Left kidney (tissue), 8 donors: Measurements from ENCODE around the gene APBB1. TPM values are rescaled to one million over a fixed set of nuclear protein-coding genes. Genes with fewer than 3 reads are reported as not detected.

Experiments used
- DNase-seq: peaks from one replicate; pipeline ENCODE4 v3.0.0-alpha.2; 2013
- long read RNA-seq, 8 donors: transcript quantifications; one replicate each; lab custom pipeline, GENCODE V29; 2026
- polyA plus RNA-seq: library from polyadenylated mRNA; unstranded; fragments of 120-200 nt; gene quantifications from one replicate; pipeline ENCODE4 v1.2.1, GENCODE V29; 2013; ENCODE audit not compliant: insufficient read length

APBB1 gene
- 55.3 TPM for polyA plus RNA-seq
- long read RNA-seq, donor 1, transcript APBB1-201 (14 exons, 2,636 nt), result major isoform, 12 of 29 reads
- long read RNA-seq, donor 1, partial matches to known transcripts, result 11 of 29 reads
- long read RNA-seq, donor 1, other reads (novel, unspliced or antisense), result 0 of 29 reads
- long read RNA-seq, donor 2, transcript APBB1-201 (14 exons, 2,636 nt), result major isoform, 10 of 11 reads
- long read RNA-seq, donor 2, partial matches to known transcripts, result 0 of 11 reads
- long read RNA-seq, donor 2, other reads (novel, unspliced or antisense), result 0 of 11 reads
- long read RNA-seq, donor 3, transcript APBB1-201 (14 exons, 2,636 nt), result major isoform, 7 of 13 reads
- long read RNA-seq, donor 3, partial matches to known transcripts, result 0 of 13 reads
- long read RNA-seq, donor 3, other reads (novel, unspliced or antisense), result 0 of 13 reads
- long read RNA-seq, donor 4, result 0 reads
- long read RNA-seq, donor 5, transcript APBB1-205 (3 exons, 1,229 nt), result minor isoform, 6 of 26 reads
- long read RNA-seq, donor 5, transcript APBB1-201 (14 exons, 2,636 nt), result major isoform, 17 of 26 reads
- long read RNA-seq, donor 5, partial matches to known transcripts, result 0 of 26 reads
- long read RNA-seq, donor 5, other reads (novel, unspliced or antisense), result 0 of 26 reads
- long read RNA-seq, donor 6, transcript APBB1-201 (14 exons, 2,636 nt), result major isoform, 15 of 30 reads
- long read RNA-seq, donor 6, partial matches to known transcripts, result 11 of 30 reads
- long read RNA-seq, donor 6, other reads (novel, unspliced or antisense), result 0 of 30 reads
- long read RNA-seq, donor 7, transcript APBB1-201 (14 exons, 2,636 nt), result major isoform, 17 of 30 reads
- long read RNA-seq, donor 7, transcript APBB1-205 (3 exons, 1,229 nt), result minor isoform, 5 of 30 reads
- long read RNA-seq, donor 7, partial matches to known transcripts, result 6 of 30 reads
- long read RNA-seq, donor 7, other reads (novel, unspliced or antisense), result 0 of 30 reads
- long read RNA-seq, donor 8, partial matches to known transcripts, result 0 of 5 reads
- long read RNA-seq, donor 8, other reads (novel, unspliced or antisense), result 0 of 5 reads

DNA sequence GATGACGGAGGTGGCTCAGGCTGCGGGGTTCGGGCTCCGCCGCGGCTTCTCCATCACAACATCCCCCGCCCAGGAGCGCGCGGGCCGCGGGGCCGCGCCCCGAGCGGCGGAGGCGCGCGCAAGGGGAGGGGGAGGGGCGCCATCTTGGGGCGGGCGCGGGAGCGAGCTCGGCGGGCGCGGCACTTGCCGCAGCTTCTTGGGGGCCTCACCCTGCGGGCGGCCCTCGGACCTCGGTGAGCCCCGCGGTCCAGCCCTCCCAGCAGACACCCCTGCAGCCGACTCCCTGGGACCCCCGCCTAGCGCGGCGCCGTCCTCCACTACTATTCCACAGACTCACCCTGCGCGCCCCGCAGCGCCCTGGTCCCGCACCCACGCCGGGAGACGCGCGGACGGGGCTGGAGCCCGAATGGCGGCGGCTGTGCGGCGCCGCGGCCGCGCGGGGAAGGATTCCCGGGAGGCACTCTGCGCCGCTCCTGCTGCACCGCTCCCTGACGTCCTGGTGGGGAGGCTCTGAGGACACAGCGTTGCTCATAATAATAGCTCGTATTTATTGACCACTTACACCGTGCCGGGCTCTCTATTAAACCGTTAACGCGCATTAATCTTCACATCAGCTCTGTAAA lies at the start of gene APBB1:
TSS of gene APBB1 (minus strand) at position 86 of the 623 bp plus-strand sequence. CDS start 7,747 bp downstream, outside the sequence.
- peak; percentile 68 for DNase-seq

GRCh38 chr11:6459099-6459450 lies 40.2 kb upstream of the APBB1 start:
- DNase-seq, result no peak

- no peak for DNase-seq
Observed at GRCh38 chr11:6458352-6459098, 39.6 kb upstream of the APBB1 start.

DNA sequence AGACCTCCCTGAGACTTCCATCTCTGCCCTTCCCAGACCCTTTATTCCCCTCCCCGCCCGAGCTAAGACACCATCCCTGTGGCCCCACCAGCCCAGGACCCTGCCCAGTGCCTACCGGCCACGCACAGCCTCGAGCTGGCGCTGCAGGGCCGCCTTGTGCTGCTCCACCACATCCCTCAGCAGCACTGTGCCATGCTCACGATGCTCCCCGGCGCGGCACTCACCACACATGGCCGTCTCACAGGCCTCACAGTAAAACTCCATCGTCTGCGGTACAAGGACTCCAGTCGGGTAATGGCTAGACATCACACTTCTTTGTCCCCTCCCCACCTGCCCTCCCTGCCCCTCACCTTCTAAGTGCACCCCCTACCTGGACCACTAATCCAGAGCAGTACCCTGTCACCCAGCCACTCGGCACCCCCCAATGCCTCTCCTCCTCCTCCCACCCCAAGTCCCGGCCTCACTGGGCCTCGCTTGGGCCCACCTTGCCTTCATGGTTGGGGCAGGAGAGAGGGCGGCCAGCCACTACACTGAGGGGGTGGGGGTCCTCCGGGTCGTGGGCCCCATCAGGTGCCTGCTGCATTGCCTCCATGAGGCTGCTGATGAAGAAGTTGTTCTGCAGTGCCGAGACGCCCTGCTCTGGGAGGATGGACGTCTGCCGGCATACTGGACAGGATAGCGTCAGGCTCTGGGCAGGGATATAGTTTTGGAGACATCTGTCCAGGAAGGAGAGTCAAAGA lies 38.9 kb upstream of the APBB1 start:
- no peak for DNase-seq

DNA sequence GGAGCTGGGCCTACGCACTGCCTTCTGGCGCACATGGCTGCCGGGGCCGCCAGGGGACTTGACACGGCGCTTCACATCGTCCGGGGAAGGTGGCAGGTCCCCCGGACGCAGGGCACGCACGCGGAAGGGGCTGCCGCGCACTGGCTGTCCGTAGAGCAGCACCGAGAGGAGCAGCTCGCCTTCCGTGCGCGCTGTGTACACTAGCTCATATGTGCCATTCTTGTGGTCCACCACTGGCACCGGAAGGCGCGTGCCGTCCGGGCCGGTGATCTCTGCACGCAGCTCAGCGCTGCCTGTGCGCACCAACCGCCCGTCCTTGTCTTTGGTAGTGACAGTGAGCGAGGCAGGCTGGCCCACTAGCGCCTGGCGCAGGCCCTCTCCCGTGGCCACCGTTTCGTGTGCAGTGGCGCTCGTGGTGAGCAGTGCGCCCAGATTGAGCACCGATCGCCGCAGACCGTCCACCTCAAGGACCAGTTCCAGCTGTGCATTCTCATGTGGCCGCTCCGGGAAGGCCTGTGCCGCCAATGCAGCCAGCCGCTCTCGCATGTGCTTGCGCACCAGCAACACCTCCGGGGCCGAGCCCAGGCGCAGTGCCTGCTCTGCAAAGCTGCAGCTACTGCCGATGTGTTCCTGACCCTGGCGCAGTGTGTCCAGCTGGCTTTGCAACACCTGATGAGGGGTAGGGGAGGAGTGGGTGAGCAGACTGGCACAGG lies 37.6 kb upstream of the APBB1 start:
- no peak for DNase-seq

DNA sequence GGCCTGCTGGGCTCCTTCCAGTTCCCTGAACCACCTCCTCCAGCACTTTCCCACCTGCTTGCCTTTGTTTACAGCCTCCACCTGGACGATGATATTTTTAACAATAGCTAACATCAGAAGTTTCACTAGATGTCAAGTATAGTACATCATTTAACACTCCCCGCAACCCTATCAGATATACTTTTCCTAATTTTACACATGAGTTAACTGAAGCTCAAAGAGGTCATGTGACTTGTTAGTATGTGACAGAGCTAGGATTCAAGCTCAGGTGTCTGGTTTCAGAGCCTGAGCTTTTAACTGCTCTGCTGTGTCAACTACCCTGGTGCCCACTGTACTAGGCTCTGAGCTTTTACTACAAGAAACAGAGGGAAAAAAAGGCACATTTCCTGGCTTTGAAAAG lies 36.2 kb upstream of the APBB1 start:
- peak; percentile 55 for DNase-seq

DNA sequence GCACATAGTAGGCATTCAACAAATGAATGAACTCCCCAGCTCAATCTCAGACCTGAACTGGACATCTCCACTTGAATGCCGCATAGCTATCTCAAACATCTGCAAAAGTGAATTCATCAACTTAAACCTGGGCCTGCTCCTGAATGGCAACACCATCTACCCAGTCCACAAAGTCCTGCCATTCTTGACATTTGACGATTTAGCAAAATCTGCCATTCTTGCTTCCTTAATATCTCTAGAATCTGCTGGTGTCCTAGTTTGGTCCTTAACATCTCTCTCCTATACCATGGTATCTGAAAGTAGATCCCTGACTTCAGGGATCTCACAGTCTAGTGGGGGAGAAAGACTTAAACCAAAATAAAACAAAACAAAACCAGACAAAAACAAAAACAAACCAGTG lies 34.3 kb upstream of the APBB1 start:
- DNase-seq, result no peak

DNA sequence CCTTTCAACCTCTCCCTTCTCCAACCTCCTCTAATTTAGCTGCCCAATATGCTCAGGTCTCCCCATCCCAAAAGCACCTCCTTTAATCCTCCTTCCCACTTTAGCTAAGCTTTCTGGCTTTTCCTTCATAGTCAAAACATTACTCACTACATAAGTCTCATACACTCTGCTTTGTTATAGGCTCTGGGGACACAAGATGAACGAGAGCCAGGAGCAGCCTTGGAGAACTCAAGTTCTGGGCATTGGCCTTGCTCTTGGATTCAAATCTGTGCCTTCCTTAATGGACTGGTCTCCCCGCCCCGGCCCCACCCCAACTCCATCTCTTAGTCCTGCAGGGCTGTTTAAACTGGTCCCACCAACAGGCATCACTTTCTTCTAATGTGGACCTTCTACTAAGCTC lies 33.3 kb upstream of the APBB1 start:
- no peak for DNase-seq

DNA sequence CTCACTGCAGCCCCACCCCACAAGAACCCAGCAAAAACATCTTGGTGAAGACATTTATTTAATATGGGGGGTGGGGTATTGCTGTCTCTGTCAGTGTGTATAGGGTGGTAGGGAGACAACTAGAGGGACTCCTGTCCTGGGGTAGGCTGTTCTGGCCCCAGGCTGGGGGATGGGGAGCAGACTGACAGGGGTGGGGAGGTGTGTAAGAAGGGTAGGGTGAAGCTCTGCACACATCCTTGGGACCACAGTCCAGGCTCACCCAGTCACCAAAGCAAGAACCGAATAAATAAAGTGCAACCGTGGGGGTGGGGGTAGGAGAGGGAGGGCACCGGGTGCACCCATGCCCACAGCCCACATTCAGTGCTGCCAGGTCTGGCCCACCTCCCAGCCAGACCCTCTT lies 29.7 kb upstream of the APBB1 start:
- DNase-seq, result no peak

DNA sequence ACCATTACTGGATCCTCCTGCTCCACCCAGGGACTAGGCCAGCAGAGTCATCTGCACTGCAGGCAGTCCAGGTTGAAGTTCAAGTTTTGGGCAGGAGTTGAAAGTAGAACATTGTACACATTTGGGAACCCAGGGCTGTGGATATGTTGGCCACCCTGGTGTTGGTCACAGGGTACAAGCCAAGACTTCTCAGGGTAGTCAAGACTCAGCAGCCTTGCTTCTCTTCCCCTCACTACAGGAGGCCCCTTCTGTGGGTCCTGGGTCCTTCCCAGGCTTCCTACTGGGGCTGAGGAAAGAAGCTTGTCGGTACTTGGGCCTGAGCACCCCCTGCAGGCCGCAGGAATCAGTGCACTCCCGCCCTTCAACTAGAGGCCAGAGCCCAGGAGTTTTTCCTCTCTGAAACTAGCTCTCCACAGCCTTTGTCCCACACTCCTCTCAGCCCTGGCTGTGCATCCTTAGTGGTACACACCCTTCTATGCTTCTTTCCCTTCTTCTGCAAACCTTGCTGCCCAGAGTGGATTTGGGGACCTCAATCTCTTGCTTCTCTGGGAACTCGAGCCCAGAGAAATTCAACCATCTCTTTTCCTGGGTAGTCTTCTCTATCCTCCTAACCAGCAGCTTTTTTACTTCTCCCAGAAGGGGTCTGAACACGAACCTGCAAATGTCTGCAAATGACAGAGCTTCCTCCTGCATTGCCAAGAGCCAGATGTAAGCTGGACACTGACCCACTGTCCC lies 24.5 kb upstream of the APBB1 start:
- DNase-seq, result peak; percentile 30

- no peak for DNase-seq
Observed at GRCh38 chr11:6442441-6442840, 23.5 kb upstream of the APBB1 start.

- DNase-seq, result no peak
Observed at GRCh38 chr11:6440906-6441358, 22.0 kb upstream of the APBB1 start, which contains the start of gene HPX. HPX (minus strand) TSS chr11:6440987; CDS start chr11:6440963, 24 bp downstream.

GRCh38 chr11:6438979-6439571 lies 20.2 kb upstream of the APBB1 start:
- peak; percentile 42 for DNase-seq

DNA sequence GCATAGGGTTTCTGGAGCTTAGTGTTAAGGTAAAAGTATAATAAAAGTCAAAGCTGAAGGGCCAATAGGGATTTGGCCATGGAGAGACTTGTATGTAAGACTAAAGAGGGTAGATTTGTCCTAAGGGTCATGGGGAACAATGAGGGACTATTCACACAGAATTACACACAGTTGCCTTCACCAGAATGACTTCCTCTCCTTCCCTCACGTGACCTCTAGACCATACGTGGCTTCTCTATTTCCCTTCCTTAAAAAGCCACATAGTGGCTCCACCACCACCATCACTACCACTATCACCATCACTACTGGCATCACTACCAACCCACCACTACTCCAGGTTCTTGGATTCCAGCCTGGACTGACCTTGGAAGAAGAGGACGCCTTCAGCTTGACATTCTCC lies 19.1 kb upstream of the APBB1 start:
- no peak for DNase-seq

DNA sequence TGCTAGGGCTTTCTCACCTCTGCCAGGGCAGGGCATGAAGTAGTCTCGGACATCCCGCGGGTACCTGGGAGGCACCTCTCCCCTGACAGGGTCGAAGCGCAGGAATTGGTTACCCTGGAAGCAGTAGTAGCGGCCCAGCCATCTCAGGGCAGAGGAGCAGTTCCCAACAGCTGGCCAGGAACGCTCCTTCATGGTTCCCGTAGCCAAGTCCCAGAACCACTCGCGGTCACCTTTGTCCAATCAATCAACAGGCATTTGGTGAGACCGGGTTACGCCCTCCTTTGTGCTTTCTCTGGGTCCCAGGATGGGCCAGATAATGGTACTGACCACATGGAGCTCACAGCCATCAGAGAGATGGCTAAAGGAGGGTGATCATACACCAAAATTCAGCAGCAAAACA lies 18.5 kb upstream of the APBB1 start:
- DNase-seq, result no peak

DNA sequence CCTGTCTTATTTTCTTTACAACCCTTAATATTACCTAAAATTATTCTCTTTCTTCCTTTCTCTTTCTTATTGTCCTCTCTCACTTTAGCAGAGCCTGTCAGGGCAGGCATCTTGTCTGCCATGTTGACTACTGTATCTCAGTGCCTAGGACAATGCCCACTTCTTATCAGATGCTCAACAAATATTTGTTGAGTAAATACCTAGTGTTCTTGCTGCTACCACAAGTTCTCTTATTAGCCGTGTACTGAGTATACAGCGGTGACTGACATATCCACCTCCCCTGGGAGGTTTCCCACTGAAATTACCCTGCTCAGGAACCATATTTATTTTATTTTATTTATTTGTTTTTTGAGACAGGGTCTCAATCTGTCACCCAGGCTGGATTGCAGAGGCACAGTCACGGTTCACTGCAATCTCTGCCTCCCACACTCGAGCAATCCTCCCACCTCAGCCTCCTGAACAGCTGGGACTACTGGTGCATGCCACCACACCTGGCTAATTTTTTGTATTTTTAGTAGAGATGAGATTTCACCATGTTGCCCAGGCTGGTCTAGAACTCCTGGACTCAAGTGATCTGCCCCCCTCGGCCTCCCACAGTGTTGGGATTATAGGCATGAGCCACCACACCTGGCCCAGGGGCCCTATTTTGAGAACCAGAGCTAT lies 15.2 kb upstream of the APBB1 start:
- DNase-seq, result no peak

DNA sequence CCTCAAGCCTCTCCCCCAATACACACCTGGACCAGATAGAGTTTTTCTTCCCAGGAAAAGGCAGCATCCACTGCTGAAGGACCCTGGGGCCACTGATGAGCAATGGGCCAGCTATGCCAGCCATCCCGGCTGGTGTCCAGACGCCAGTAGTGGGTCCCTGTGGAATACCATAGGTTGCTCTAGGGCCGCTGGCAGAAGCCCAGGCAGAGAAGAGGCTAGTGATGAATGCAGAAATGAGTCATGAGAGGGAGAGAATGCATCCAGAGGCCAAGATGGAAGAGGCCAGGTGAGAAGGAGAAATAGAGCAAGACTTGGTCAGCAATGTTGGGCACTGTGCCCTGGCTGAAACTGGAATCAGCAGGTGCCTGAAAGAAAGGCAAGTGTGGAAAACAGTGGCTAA lies 13.0 kb upstream of the APBB1 start:
- no peak for DNase-seq

DNA sequence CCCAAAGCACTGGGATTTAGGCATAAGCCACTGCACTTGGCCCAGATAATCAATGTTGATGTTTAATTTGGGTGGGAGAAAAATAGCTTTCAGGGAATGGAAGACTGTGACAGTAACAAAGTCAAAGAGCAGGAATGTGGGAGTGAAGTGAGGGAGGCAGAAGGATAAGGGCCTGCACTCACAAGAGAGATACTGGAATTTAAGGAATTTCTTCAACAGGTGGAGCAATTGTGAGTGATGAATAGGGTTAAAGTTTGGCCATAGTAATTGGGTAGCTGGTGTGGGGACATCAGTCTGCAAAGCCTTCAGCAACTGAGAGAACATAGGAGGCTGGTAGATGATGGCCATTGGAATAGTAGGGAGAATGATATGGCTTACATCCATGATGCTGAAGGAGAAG lies 8.6 kb upstream of the APBB1 start:
- DNase-seq, result no peak
